Vagina (tissue), 2 donors: ENCODE results near the gene MFAP5. TPM values are rescaled to one million over a fixed set of nuclear protein-coding genes. Genes with fewer than 3 reads are reported as not detected.

Experiments used
- DNase-seq, 2 donors: peaks; one replicate each; pipeline ENCODE4 v3.0.0-alpha.2; 2017; ENCODE audit errors: extremely low spot score in 2 of 2
- H3K27ac ChIP-seq: fragments of 200-600 bp; sonication (generic); one replicate; pipeline ENCODE4 v1.5.1; 2019
- H3K27me3 ChIP-seq: fragments of 200-600 bp; sonication (generic); one replicate; pipeline ENCODE4 v1.5.1; 2019
- H3K36me3 ChIP-seq, 2 donors: fragments of 200-600 bp; sonication (generic); one replicate each; pipeline ENCODE4 v1.5.1; 2017 to 2019
- H3K4me1 ChIP-seq: fragments of 200-600 bp; sonication (generic); one replicate; pipeline ENCODE4 v1.5.1; 2019
- H3K4me3 ChIP-seq, 2 donors: fragments of 200-600 bp; sonication (generic); 1 replicate in 1 of 2; 2 replicates in 1 of 2; pipeline ENCODE4 v1.5.1; 2016 to 2019
- H3K9me3 ChIP-seq: fragments of 200-600 bp; sonication (generic); one replicate; pipeline ENCODE4 v1.5.1; 2019
- POLR2A ChIP-seq, 2 donors: fragments of 450-650 bp; IDR thresholded peaks; one replicate each; pipeline ENCODE4 v1.6.1; 2017; ENCODE audit warnings: antibody characterized with exemption in 2 of 2, mild to moderate bottlenecking in 2 of 2, moderate library complexity in 2 of 2
- POLR2AphosphoS5 ChIP-seq, 2 donors: sonication (generic); formaldehyde crosslinking; IDR thresholded peaks; one replicate each; pipeline ENCODE4 v1.9.0; 2017; ENCODE audit warnings: antibody characterized with exemption in 2 of 2, mild to moderate bottlenecking in 2 of 2, low read depth in 1 of 2; ENCODE audit not compliant: insufficient read depth in 1 of 2
- intact Hi-C: fragments of 100-400 bp; cut with DNase I; formaldehyde crosslinking; loops from one replicate; pipeline ENCODE4 v1.15.1; 2023
- total RNA-seq: library from RNA; depleted of rRNA; stranded (reverse); fragments of >200 nt; gene quantifications from one replicate; pipeline ENCODE4 v1.2.3, GENCODE V29; 2016
- TF ChIP-seq, protein P1 (sequence below), 3 experiments: fragments of 450-650 bp in 2 of 3; fragments of 200-600 bp in 1 of 3; sonication (generic) in 1 of 3; IDR thresholded peaks; one replicate each; pipeline ENCODE4 v1.5.1; 2017 to 2019; ENCODE audit warnings: antibody characterized with exemption in 3 of 3, mild to moderate bottlenecking in 2 of 3, moderate library complexity in 2 of 3

Gene MFAP5
- total RNA-seq, 1 donor from 2014 or later: 159 TPM

DNA sequence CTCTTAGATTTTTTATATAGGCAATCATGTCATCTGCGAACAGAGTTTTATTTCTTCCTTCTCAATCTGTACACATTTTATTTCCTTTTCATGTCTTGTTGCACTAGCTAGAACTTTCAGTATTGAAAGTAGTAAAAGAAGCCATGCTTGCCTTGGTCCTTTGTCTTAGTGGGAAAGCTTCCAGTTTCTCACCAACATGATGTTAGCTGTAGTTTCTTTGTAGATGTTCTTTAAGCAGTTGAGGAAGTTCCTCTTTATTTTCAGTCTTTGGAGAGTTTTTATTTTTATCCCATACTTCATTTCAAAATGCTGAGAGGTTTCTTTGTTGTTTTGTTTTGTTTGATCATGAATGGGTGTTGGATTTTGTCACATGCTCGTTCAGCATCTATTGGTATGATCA lies 22.4 kb upstream of the MFAP5 start:
- intact Hi-C loops: no loop called here
- Histone ChIP-seq H3K27ac (no peak overlapping the region), H3K27me3 (no peaks in the 10 kb centered on the region), H3K36me3 (no peaks in the 10 kb centered on the region), H3K9me3 (no peaks in the 10 kb centered on the region), H3K4me1 (peaks cover 8% of the 10 kb centered on the region), H3K4me3 (no peak overlapping the region)
- no peak for DNase-seq
- TF ChIP-seq POLR2AphosphoS5 (IDR thresholded peaks at IDR 0.05; ENCODE audit: insufficient read depth in 1 of 2, low read depth in 1 of 2): no peak
- TF ChIP-seq, protein P1, sequence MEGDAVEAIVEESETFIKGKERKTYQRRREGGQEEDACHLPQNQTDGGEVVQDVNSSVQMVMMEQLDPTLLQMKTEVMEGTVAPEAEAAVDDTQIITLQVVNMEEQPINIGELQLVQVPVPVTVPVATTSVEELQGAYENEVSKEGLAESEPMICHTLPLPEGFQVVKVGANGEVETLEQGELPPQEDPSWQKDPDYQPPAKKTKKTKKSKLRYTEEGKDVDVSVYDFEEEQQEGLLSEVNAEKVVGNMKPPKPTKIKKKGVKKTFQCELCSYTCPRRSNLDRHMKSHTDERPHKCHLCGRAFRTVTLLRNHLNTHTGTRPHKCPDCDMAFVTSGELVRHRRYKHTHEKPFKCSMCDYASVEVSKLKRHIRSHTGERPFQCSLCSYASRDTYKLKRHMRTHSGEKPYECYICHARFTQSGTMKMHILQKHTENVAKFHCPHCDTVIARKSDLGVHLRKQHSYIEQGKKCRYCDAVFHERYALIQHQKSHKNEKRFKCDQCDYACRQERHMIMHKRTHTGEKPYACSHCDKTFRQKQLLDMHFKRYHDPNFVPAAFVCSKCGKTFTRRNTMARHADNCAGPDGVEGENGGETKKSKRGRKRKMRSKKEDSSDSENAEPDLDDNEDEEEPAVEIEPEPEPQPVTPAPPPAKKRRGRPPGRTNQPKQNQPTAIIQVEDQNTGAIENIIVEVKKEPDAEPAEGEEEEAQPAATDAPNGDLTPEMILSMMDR (IDR thresholded peaks at IDR 0.05): no peak
- TF ChIP-seq POLR2A (IDR thresholded peaks at IDR 0.05): no peak

DNA sequence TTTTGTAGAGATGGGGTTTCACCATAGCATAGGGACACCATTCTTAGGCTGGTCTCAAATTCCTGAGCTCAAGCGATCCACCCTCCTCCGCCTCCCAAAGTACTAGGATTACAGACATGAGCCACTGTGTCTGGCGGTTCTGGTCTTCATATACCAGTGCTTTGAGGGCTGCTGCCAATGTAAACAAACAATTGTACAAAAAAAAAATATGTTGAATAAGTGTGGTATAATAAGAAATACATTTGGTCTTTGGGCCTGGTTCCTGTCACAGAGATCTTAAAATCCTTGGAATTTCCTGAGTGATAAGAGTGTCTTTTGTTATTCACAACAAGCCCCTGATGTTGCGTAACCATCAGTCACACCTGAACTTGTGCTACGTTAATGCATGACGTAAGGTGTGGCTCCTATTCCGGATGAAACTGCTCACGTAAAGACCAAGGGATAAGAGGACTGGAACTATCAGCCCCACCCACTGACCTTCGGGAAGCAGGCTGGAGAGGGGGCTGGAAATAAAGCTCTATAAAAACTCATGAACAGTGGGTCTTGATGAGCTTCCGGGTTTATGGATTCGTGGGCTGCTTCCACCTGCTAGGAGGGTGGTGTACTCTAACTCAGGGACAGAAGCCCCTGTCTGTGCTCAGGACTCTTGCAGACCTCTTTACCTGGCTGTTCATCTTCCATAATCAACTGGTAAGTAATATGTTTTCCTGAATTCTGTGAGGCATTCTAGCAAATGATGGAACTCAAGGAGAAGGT lies 18.7 kb upstream of the MFAP5 start:
- Histone ChIP-seq H3K9me3 (no peaks in the 10 kb centered on the region), H3K36me3 (no peaks in the 10 kb centered on the region), H3K4me1 (no peaks in the 10 kb centered on the region), H3K27ac (peak overlapping the region; percentile 8), H3K4me3 (no peak overlapping the region), H3K27me3 (no peaks in the 10 kb centered on the region)
- DNase-seq: no peak
- intact Hi-C loops: loop anchor here (5.0 kb wide), 1 partner anchor 146 kb away; no protein-coding TSS in a partner anchor
- TF ChIP-seq, protein P1 (IDR thresholded peaks at IDR 0.05): no peak
- peak in 1 of 2 donors; percentile 64 for TF ChIP-seq POLR2AphosphoS5 (IDR thresholded peaks at IDR 0.05; ENCODE audit: insufficient read depth in 1 of 2, low read depth in 1 of 2)

DNA sequence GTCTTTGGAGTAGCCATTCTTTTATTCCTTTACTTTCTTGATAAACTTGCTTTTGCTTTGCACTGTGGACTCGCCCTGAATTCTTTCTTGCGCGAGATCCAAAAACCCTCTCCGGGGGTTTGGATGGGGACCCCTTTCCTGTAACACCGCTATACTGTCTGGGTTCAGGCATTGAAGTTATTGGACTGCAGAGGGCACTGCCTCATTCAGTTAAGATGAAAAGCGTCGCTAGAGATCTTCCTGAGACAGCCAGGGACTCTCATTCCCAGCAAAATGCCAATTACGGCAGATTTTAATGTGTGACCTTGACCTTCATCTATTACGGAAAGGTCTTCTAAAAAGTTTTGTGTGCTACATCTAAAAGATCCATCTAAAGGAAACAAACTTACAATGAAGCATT lies 17.9 kb upstream of the MFAP5 start:
- DNase-seq: no peak
- intact Hi-C loops: loop anchor here (5.0 kb wide), 1 partner anchor 147 kb away; no protein-coding TSS in a partner anchor
- H3K4me3 ChIP-seq: no peak overlapping the region
- no peaks in the 10 kb centered on the region for H3K4me1 ChIP-seq
- H3K27me3 ChIP-seq: no peaks in the 10 kb centered on the region
- no peaks in the 10 kb centered on the region for H3K9me3 ChIP-seq
- H3K27ac ChIP-seq: no peak overlapping the region
- H3K36me3 ChIP-seq: no peaks in the 10 kb centered on the region
- TF ChIP-seq, protein P1 (IDR thresholded peaks at IDR 0.05): no peak
- TF ChIP-seq POLR2AphosphoS5 (IDR thresholded peaks at IDR 0.05; ENCODE audit: insufficient read depth in 1 of 2, low read depth in 1 of 2): no peak
- TF ChIP-seq POLR2A (IDR thresholded peaks at IDR 0.05): no peak

DNA sequence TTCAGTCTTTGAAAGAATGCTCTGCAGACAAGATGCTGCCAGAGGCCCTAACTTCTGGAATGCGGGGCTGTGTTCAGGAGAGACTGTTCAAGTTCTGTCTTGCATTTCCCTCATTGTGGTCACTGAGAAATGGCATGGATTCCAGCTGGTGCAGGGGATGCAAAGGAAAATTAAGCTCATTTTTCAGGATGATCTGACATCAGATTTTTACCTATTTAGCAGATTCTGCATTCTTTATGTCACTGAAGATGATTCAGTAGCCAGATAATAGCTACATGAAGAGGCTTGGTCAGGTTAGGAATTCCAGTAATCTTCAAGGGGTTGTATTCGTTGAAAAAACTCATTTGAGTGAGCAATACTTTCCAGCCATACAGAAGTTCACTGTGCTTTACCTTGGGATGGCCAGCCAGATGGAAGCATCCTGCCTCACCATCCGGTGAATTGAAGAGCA lies 16.1 kb upstream of the MFAP5 start:
- H3K4me1 ChIP-seq: no peaks in the 10 kb centered on the region
- H3K36me3 ChIP-seq: no peaks in the 10 kb centered on the region
- TF ChIP-seq POLR2A (IDR thresholded peaks at IDR 0.05): no peak
- no peak for TF ChIP-seq POLR2AphosphoS5 (IDR thresholded peaks at IDR 0.05; ENCODE audit: insufficient read depth in 1 of 2, low read depth in 1 of 2)
- TF ChIP-seq, protein P1 (IDR thresholded peaks at IDR 0.05): no peak
- intact Hi-C loops: loop anchor here (10.0 kb wide), 1 partner anchor 216 kb away; no protein-coding TSS in a partner anchor
- H3K9me3 ChIP-seq: no peaks in the 10 kb centered on the region
- H3K4me3 ChIP-seq: no peak overlapping the region
- DNase-seq: no peak
- no peaks in the 10 kb centered on the region for H3K27me3 ChIP-seq
- H3K27ac ChIP-seq: no peak overlapping the region

DNA sequence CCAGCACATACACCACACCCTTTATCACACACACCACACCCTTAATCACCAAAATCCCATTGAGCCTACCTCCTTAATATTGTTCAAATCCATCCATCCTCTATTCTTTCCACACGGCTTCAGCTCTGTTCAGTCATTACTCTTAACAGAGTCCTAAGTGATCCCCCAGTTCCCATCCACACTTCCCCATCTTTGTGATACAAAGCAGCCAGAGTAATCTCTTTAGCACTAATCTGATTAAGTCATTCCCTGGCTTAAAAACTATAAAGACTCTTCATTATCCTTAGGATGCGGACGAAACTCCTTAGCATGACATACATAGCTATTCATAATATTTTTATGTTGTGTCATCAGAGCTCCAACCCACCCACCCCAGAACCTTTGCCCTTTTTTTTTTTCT lies 14.7 kb upstream of the MFAP5 start:
- no peaks in the 10 kb centered on the region for H3K9me3 ChIP-seq
- TF ChIP-seq, protein P1 (IDR thresholded peaks at IDR 0.05): no peak
- no peak for TF ChIP-seq POLR2A (IDR thresholded peaks at IDR 0.05)
- no peak for TF ChIP-seq POLR2AphosphoS5 (IDR thresholded peaks at IDR 0.05; ENCODE audit: insufficient read depth in 1 of 2, low read depth in 1 of 2)
- H3K36me3 ChIP-seq: no peaks in the 10 kb centered on the region
- intact Hi-C loops: loop anchor here (10.0 kb wide), 1 partner anchor 217 kb away; no protein-coding TSS in a partner anchor
- no peak for DNase-seq
- H3K27ac ChIP-seq: no peak overlapping the region
- H3K27me3 ChIP-seq: no peaks in the 10 kb centered on the region
- no peak overlapping the region for H3K4me3 ChIP-seq
- no peaks in the 10 kb centered on the region for H3K4me1 ChIP-seq
